Pons (tissue), 1 donor: Measurements from ENCODE around the gene AKAIN1.

ENCODE experiments used
- DNase-seq: peaks from one replicate; pipeline ENCODE4 v3.0.0-alpha.2; 2016; ENCODE audit warnings: low spot score

Gene AKAIN1

GRCh38 chr18:5159080-5159479 is 38.0 kb downstream of the AKAIN1 start:
- DNase-seq = no peak

GRCh38 chr18:5158587-5158986 is 38.5 kb downstream of the AKAIN1 start:
- DNase-seq = no peak

- DNase-seq = no peak
These were observed 38.9 kb downstream of the AKAIN1 start for GRCh38 chr18:5158172-5158571.

DNA sequence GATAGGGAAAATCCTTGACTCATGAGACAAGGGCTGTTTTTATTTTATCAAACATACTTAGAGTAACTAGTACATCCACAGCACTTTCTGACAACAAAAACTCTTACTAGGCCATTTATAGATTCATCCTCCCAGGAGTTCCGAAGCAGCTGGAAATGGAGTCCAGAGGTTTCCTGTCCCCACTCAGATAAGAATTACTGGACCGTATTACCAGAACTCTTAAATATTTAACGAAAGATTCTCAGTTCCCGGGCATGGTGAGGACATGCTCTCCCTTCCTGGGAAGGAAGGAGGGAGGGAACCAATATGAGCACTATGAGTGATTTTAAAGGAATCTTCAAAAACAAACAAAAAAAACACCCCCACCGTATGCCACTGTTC is 41.2 kb downstream of the AKAIN1 start:
- no peak for DNase-seq

- DNase-seq = no peak
These were observed 41.7 kb downstream of the AKAIN1 start for GRCh38 chr18:5155218-5155906.

DNA sequence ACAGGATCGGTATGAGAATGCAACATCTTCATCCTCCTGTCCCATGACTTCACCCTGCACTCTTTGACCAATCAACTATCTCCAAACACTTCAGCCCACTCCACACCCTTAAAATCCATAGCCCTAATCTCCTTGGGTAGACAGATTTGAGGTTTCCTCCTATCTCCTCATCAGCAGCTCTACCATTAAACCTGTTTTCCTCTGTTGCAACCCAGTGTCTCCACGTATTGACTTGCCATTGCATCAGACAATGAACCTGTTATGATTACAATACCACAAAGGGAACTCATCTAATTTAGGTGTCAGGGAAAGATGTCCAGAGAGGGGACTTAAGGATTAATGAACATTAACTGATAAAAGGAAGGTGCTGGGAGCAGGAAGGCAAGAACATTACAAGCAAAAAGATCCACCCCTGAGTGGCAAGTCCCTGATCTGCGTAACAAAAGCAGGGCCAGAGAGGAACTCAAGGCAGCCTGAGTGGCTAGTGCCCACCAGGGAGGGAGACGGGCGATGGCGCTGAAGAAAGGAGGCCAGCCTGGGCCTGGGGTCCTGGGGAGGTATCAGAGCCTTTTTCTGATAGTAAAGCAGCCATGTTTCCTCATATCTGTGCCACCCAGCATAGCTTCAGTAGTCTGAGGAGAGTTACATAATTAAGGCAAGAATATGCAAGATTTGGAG is 44.6 kb downstream of the AKAIN1 start:
- DNase-seq = no peak

DNA sequence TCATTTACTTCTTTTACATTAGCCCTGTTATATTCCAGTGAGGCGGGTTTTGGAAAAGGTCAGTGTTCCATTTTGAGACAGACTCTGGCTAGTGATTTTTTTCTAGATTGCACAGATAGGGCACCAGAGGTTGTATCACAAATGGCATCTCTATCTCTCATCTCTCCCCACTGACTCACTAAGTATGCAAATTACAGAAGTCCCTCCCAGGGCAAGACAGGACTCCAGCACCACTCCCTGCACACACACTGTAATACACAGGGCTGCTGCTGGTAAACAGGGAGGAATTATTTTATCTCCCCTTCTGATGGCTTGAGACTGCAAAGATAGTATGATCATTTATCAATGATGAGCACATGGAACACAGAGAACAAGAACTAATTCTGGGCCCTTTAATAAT is 46.2 kb downstream of the AKAIN1 start:
- DNase-seq = no peak

- no peak for DNase-seq
These were observed 51.0 kb downstream of the AKAIN1 start for GRCh38 chr18:5146093-5146492.

- peak; percentile 7 for DNase-seq
These were observed 51.8 kb downstream of the AKAIN1 start for GRCh38 chr18:5145168-5145825.

DNA sequence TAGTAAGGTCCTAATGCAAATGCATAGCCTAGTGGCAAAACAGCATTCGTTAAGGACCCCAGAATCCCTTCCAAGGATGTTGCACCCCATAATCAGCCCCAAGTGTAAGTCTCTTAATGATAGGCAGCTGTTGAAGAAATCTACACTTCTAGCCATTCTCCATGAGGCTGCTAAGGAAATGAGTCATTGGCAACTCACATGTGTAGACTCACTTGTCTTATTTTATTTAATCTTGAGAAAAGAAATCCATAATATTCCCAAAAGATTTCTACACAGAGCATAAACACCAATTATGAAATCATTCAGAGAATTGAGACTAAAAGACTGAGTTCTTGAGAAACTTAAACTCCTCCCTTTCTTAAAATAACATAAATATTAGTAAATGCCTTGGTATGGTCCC is 52.4 kb downstream of the AKAIN1 start:
- no peak for DNase-seq

GRCh38 chr18:5142859-5143258 is 54.2 kb downstream of the AKAIN1 start:
- DNase-seq = no peak

DNA sequence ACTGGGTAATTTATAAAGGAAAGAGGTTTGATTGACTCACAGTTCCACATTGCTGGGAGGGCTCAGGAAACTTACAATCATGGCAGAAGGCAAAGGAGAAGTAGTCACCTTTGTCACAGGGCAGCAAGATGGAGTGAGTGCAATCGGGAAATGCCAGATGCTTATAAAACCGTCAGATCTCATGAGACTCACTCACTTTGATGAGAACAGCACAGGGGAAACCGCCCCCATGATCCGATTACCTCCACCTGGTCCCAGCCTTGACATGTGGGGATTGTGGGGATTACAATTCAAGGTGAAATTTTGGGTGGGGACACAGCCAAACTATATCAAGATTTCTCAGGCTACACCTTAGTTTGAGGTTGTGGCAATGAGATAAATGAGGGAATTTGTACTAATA is 54.9 kb downstream of the AKAIN1 start:
- no peak for DNase-seq

DNA sequence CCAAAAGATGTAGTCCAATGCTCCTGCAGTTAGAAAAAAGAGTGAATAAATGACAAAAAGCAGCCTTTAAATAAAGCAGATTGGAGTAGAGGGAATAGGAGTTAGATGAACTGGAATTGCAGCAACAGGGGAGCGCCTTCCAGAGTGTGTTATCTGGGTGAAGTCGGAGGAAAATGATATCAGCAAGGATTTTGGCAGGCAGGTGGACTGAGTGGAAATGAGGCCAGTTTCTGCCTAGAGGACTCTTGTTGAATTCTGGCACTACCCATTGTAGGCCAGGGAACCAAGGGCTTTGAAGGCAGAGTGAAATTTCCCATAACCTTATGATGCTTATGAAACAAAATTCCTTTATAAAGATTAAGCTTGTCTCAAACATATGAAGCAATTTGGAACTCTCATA is 59.8 kb downstream of the AKAIN1 start:
- no peak for DNase-seq

- DNase-seq = no peak
These were observed 64.1 kb downstream of the AKAIN1 start for GRCh38 chr18:5132987-5133386.

- DNase-seq = no peak
These were observed 74.8 kb downstream of the AKAIN1 start for GRCh38 chr18:5122272-5122671.

GRCh38 chr18:5110266-5110665 is 86.8 kb downstream of the AKAIN1 start:
- DNase-seq = no peak

- no peak for DNase-seq
These were observed 89.1 kb downstream of the AKAIN1 start for GRCh38 chr18:5107988-5108387.

GRCh38 chr18:5106730-5107129 is 90.3 kb downstream of the AKAIN1 start:
- no peak for DNase-seq

GRCh38 chr18:5104246-5104645 is 92.8 kb downstream of the AKAIN1 start:
- DNase-seq = no peak

DNA sequence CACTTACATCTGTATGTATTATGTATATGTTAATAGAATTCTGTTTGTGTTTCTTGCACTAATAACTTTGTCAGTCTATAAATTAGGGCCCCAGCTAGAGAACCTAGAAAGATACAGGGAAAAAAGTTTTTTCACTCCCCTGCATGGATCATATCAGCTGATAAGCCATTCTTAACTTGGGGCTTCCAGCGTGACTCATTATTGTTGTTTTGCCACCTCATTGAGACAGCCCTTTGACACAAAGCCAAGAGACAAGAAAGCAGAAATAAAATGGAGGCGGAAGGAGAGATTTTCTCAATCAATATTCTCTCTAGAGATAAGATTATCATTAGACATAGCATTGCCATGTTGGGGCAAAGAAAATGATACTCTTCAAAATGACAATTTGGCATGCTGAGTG is 93.4 kb downstream of the AKAIN1 start:
- DNase-seq = no peak

DNA sequence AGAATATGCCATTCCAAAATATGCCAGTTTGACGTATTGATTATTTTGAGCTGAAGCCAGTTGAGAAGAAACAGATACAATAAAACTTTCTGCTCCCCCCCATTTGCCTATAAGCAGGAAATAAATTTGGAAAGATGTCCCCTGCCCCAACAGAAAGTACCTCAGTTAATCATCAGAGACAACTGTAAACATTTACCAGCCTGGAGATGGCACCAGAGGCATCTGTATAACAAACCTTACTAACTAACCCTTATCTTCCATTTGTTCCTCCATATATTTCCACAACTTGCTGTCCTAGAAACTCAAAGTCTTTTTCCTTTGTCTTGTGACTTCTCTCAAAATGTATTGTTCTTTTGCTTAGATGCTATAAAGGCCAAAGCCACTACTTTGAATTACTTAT is 93.8 kb downstream of the AKAIN1 start:
- peak; percentile 19 for DNase-seq

GRCh38 chr18:5097116-5097703 is 99.8 kb downstream of the AKAIN1 start:
- no peak for DNase-seq

GRCh38 chr18:5095239-5095638 is 101.8 kb downstream of the AKAIN1 start:
- DNase-seq = no peak
